ENCODE data around the gene RNF141.

The RNF141 gene

DNA sequence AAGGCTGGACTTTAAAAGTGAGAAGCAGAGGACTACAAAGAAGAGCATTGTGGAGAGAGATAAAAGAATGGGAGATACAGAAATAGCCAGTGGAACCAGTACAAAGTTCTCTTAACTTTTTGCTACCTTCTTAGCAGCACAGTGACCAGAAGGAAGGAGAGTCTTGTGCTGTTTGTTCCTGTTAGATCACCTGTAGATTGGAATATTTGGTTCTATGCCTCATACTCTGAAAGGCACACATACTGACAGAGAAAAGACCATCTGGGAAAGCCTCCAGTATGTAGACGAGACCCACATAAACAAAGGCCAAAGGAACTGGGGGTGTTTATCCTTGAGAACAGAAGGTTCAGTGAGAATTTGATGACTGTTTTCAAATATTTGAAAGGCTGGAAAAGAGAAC lies 18.7 kb downstream of the RNF141 start:
- DNase-seq (ENCODE audit: low spot score) = no peak

DNA sequence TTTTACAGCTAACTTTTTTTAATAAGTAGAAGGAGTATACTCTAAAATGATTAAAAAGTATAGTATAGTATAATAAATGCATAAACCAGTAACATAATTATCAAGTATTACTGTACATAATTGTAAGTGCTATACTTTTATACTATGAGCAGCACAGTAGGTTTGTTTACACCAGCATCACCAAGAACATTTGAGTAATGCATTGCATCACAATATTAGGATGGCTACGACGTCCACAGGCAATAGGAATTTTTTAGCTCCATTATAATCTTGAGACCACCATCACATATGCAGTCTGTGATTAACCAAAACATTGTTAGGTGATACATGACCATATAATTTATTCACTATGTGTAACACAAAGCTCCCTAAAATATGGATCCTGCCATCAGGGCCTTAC lies 20.4 kb downstream of the RNF141 start:
- no peak for DNase-seq (ENCODE audit: low spot score)

- DNase-seq (ENCODE audit: low spot score) = no peak
These were observed 21.4 kb downstream of the RNF141 start for GRCh38 chr11:10519630-10520029.

- DNase-seq (ENCODE audit: low spot score) = no peak
These were observed 22.1 kb downstream of the RNF141 start for GRCh38 chr11:10518891-10519290.

DNA sequence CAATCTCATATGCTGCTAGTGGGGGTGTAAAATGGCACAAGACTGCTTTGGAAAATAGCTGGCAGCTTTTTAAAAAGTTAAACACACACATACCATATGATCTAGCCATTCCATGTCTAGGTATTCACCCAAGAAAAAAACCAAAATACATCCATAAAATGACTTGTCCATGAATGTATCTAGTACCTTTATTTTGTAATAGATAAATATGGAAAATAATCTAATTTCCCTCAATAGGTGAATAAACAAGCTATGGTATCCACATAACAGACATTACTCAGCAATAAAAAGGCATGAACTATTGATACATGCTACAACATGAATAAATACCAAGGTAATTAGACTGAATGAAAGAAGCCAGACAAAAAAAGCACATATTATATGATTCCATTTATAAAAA lies 22.9 kb downstream of the RNF141 start:
- no peak for DNase-seq (ENCODE audit: low spot score)

DNA sequence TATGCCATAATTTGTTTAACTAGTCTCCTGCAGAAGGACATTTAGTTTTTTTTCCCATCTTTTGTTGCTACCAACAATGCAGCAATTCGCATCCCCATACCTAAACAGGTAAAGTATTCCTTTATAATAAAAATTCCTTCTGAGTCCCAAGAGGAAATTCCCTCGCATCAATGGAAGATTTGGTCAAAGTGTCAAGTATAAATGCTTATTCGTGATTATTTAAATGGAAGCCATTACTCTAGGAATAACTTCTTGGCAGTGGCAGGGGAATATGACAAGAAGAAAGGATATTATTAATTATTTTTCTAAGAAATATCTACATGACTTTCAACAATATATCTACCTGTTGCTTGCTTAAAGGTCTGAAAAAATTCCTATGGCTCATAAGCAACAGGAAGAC lies 25.6 kb downstream of the RNF141 start:
- no peak for DNase-seq (ENCODE audit: low spot score)

DNA sequence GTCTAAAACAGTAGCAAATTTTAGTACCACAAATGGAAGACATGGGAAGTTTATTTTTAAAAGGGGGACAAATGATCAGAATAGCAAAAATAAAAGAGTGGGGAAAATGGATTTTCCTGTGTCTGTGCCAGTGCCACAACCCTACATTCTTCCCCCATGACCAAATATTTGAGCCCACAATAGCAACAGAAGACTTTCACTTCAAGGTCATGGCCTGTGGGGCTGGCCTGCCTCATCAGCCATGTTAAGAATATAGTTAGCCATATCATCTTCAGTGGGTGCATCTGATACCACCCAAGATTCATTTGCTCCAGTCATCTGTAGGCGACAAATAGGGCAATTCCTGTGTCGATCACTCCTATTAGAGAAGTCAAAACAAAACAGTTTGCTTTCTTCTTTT lies 26.3 kb downstream of the RNF141 start:
- DNase-seq (ENCODE audit: low spot score) = peak; percentile 38

DNA sequence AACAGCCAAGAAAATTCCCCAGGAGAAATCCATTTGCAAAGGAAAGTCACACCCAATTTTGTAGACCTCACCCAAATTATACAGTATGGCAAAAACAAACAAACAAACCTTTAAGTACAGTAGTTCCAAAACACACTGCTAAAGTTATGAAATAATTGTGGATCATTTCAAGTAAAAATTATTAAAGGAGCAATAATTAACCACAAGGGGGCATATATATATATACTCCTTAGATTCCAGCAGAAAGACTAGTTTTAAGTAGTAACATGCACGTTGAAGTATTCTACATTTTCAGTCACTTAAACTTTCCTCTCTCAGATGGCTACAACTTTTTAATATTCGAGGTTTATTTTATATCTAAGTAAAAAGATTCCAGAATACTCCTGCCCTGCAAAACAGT lies 26.8 kb downstream of the RNF141 start:
- DNase-seq (ENCODE audit: low spot score) = no peak

DNA sequence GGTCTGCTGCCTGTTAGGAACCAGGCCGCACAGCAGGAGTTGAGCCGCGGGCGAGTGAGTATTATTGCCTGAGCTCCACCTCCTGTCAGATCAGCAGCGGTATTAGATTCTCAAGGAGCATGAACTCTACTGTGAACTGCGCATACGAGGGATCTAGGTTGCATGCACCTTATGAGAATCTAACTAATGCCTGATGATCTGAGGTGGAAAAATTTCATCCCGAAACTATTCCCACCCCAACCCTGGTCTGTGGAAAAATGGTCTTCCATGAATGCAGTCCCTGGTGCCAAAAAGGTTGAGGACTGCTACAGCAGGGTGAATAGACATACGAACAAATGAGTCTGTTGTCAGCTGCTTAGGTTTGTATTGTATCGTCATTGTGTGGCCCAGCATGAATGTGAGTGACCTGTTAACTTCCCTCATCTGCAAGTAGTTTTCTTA lies 29.8 kb downstream of the RNF141 start:
- DNase-seq (ENCODE audit: low spot score) = no peak

- no peak for DNase-seq (ENCODE audit: low spot score)
These were observed 35.0 kb downstream of the RNF141 start for GRCh38 chr11:10506008-10506370.

DNA sequence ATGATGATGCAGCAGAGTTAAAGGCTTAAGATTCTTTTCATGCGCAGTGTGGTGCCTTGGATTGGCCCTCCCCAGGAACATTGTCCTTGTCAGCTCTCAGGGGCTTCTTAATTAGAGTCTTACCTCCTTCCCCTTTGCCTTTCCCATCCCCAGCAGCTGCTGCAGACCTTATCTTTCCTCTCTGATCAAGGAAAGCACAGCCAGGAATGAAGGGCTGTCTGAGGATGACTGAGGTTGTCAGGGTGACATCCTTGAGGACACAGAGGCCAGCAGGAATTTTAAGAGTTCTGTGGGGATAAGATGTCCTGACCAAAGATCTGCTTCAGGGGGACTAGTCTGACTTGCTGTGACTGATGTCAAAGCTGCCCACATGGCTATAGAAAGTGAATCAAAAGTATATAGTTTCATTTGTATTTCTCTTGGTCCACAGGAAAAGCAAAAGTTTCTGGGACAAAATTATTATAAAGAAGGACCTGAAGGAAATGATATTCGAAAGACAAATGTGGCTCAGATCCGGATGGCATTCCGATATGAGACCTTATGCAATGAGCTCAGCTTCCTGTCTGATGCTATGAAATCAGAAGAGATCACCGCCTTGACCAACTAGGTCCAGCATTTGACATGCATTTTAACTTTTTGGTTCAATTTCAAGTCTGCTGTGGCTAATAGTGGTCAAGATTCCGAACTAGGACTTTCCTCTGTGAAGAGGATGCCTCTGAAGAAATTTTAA lies 35.5 kb downstream of the RNF141 start:
- DNase-seq (ENCODE audit: low spot score) = no peak

DNA sequence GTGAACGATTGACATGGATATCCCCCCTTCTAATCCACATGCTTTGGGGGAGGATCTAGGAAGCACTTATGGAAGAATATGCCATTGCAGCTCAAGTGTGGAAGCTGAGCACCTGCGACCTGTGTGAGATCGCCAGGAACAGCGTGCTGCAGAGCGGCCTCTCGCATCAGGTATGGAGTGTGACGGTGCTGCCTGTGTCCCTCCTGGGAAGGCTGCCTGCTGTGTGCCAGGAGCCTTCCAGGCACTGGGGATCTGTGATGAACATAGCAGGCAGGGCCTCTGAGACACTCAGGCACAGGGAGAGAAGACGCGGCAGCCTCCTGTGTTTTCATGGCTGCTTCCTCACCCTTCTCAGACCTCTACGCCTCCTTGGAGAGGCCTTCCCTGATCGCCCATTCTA lies 36.5 kb downstream of the RNF141 start:
- DNase-seq (ENCODE audit: low spot score) = no peak

GRCh38 chr11:10503777-10504480 lies 37.1 kb downstream of the RNF141 start:
- DNase-seq (ENCODE audit: low spot score) = no peak

- no peak for DNase-seq (ENCODE audit: low spot score)
These were observed 37.8 kb downstream of the RNF141 start for GRCh38 chr11:10503221-10503620.

DNA sequence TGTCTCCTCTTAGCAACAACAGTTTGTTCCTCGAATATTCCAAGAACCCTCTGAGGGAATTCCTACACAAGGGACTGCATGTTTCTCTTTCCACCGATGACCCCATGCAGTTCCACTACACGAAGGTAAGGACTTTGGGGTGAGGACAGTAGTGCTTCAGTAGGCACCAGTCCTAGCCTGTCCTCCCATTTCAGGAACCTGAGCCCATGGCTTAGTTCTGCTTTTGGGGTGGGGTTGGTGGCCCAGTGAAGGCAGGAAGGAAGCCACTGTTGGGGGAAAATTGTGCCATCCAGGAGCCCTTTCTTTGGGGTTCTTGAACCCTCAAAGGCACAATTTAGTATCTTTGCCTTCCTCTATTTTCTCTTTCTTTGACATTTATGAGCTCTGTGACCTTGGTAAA lies 38.2 kb downstream of the RNF141 start:
- no peak for DNase-seq (ENCODE audit: low spot score)

DNA sequence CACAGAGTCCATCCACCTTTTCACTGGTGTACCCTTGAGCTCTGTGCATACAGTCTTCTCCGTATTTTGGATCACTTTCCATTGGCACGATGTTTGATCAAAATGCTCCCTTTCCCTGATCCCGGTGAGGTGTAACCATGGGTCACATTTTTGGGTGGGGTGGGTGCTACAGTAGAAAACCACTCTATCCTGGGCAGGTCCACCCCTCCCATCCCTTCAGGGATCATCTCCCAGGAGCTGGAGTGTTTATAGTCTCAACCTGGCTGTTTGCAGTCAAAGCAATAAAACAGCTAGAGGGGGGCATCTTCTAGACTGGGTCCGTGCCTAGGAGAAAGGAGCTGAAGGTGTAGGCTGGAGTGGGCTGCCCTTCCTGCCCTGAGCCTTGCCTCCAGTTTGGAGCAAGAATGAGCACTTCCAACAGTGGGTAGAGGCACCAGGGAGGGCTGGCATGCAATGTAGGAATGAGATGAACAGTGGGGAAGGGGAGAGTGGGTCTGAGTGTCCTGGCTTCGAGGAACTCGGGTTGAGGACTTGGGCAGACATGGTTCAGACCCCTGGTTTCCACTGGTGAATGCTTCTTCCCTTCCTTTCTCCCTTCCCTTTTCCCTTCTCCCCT lies 38.8 kb downstream of the RNF141 start:
- DNase-seq (ENCODE audit: low spot score) = no peak

DNA sequence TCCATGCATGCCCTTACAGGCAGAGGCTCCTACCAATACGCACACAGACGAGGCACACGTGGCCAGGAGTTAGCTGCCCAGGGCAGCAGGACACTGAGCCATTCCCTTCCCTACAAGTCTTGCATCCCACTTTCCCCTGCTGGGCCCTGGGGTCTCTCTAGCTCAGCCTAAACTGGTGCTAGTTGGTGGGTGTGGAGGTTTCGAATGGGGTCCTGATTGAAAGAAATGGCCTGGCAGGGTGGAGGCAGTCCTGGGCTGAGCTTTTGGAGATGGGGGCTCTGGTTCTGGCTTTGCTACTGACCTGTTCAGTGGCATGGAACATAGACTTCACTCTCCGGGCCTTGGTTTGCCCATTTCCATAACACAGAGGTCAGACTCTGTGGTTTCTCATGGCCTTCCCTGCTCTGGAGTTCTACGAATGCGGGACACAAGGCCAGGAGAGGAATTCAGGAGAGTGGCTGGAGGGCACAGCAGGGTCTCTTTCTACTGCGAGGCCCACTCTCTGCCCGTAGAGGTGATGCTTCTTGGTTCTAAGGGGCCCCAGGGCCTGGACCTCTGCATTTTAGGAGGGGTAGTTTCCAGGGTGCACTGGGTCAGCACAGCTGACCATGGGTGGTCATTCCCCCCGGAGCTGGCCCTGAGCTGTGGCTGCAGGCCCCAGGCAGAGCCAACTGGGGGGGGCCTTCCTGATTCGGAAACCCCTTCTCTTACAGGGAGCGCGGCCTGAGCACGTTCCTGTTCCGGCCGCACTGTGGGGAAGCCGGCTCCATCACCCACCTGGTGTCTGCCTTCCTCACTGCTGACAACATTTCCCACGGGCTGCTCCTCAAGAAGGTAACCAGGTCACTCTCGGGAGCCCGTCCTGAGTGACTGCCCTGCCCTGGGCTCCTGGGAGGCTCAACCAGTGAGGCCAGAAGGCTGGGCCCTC lies 40.0 kb downstream of the RNF141 start:
- DNase-seq (ENCODE audit: low spot score) = no peak

GRCh38 chr11:10499874-10500601 lies 40.9 kb downstream of the RNF141 start:
- no peak for DNase-seq (ENCODE audit: low spot score)

DNA sequence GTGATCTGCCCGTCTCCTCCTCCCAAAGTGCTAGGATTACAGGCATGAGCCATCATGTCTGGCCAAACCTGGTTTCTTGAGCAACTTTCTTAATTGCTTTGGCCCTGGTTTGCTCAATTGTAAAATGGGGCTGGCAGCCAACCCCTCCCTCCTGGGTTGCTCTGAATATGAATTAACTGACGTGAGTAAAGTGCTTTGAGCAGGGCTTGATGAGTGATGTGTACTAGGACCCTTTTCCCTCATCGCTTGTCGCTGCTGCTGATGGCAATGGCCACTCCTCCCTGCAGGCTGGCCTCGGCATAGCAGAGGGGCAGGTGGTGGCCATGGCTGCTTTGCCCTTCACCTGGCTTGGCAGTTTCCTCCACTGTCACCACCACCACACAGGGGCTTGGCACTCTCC lies 41.5 kb downstream of the RNF141 start:
- no peak for DNase-seq (ENCODE audit: low spot score)

DNA sequence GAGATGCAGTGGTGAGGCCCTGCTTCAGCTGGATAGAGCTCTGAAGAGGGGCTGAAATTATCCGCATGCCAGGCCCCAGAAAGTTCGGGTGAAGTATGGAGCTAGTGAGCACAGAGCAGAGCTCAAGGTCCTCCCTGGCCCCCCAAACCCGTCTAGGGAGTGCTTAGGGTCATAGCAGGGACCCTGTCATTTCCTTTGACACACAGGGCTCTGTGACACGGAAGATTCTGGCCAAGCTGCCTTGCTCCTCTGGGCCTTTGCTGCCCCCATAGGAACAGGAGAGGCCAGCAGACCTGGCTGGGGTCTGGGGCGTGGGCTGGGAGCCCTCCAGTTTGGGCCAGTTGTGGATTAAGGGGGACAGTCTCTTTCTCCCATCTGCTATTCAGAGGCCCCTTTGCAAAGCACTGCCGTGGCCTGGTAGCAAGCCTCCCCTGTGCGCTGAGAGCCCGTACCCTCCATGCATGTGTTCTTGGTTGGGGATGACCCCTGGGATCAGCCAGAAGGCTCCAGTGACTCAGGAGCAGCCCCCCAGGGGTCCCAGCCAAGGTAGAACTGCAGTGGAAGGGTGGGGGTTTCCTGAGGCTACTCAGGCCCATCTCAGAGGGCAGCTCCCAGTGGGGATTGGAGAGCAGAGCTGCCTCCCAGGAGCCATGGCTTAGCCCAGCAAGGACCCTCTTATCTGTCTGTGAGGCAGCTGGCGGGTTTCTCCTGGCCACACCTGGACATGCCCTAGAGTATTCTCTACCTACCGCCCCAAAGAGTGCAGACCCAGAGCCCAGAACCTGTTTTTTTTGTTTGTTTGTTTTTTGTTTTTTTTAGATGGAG lies 42.3 kb downstream of the RNF141 start:
- no peak for DNase-seq (ENCODE audit: low spot score)

GRCh38 chr11:10498022-10498400 lies 43.0 kb downstream of the RNF141 start:
- no peak for DNase-seq (ENCODE audit: low spot score)

Measured in AG08396 (cell line).